GM04503 (cell line): ENCODE data around the gene CFAP61.
"Not testable (repeated sequence)": the region's sequence is repeated elsewhere in the genome, so short reads cannot be mapped to it uniquely, and the experiment has no call there.

ENCODE experiments used
- DNase-seq: peaks from one replicate; pipeline ENCODE4 v3.0.0-alpha.2; 2012; ENCODE audit warnings: low read depth

Gene CFAP61

GRCh38 chr20:20095114-20095872, 43.0 kb downstream of the CFAP61 start:
- DNase-seq, result no peak

GRCh38 chr20:20096421-20096820, 44.1 kb downstream of the CFAP61 start:
- no peak for DNase-seq

GRCh38 chr20:20100881-20101280, 48.5 kb downstream of the CFAP61 start:
- DNase-seq, result no peak

- DNase-seq, result no peak
These were observed 49.8 kb downstream of the CFAP61 start for GRCh38 chr20:20102163-20102562.

GRCh38 chr20:20102716-20103258, 50.5 kb downstream of the CFAP61 start:
- DNase-seq, result no peak

- DNase-seq, result no peak
These were observed 51.2 kb downstream of the CFAP61 start for GRCh38 chr20:20103486-20103885.

GRCh38 chr20:20123187-20123586, 70.9 kb downstream of the CFAP61 start:
- DNase-seq, result not testable (repeated sequence)

- no peak for DNase-seq
These were observed 78.1 kb downstream of the CFAP61 start for GRCh38 chr20:20130399-20130798.

- no peak for DNase-seq
These were observed 82.7 kb downstream of the CFAP61 start for GRCh38 chr20:20134941-20135575.

- DNase-seq, result no peak
These were observed 84.0 kb downstream of the CFAP61 start for GRCh38 chr20:20136313-20136712.

- DNase-seq, result no peak
These were observed 85.5 kb downstream of the CFAP61 start for GRCh38 chr20:20137851-20138250.

- no peak for DNase-seq
These were observed 86.2 kb downstream of the CFAP61 start for GRCh38 chr20:20138301-20139064.

- DNase-seq, result no peak
These were observed 87.1 kb downstream of the CFAP61 start for GRCh38 chr20:20139403-20139802.

GRCh38 chr20:20143165-20143564, 90.8 kb downstream of the CFAP61 start:
- no peak for DNase-seq

GRCh38 chr20:20143646-20144045, 91.3 kb downstream of the CFAP61 start:
- no peak for DNase-seq

- DNase-seq, result no peak
These were observed 96.4 kb downstream of the CFAP61 start for GRCh38 chr20:20148779-20149178.

- DNase-seq, result no peak
These were observed 97.9 kb downstream of the CFAP61 start for GRCh38 chr20:20150241-20150640.

- no peak for DNase-seq
These were observed 108.2 kb downstream of the CFAP61 start for GRCh38 chr20:20160520-20160919.

- DNase-seq, result no peak
These were observed 109.3 kb downstream of the CFAP61 start for GRCh38 chr20:20161611-20162010.

- DNase-seq, result no peak
These were observed 115.4 kb downstream of the CFAP61 start for GRCh38 chr20:20167698-20168097.

- DNase-seq, result no peak
These were observed 120.9 kb downstream of the CFAP61 start for GRCh38 chr20:20173254-20173653.

GRCh38 chr20:20174089-20174835, 121.9 kb downstream of the CFAP61 start:
- no peak for DNase-seq
